ENCODE data around the gene ABCC1. TPM values are rescaled to one million over a fixed set of nuclear protein-coding genes. Genes with fewer than 3 reads are reported as not detected.

ABCC1 gene
- total and polyA plus RNA-seq, 2 of the 8 experiments (the other 6 are each of a cell fraction or from before 2014, with no cell fraction given), result 42.6 to 66.8 TPM

- no peak for TF ChIP-seq CHD7 (IDR thresholded peaks at IDR 0.05; ENCODE audit: insufficient replicate concordance, low read length)
- no peak for TF ChIP-seq GTF2F1 (IDR thresholded peaks at IDR 0.05; ENCODE audit: borderline replicate concordance, low read depth, low read length)
- no peak for TF ChIP-seq CBX8 (IDR thresholded peaks at IDR 0.05; ENCODE audit: borderline replicate concordance, low read depth, low read length)
- no peak for TF ChIP-seq CREB1 (IDR thresholded peaks at IDR 0.05)
- no peak for TF ChIP-seq MAFK (IDR thresholded peaks at IDR 0.05; ENCODE audit: low read depth, low read length)
These were observed 10.9 kb downstream of the ABCC1 start (continued) for GRCh38 chr16:15960124-15960971.
